ENCODE results near the gene TBC1D22A. TPM values are rescaled to one million over a fixed set of nuclear protein-coding genes. Genes with fewer than 3 reads are reported as not detected.

Gene TBC1D22A
- polyA plus RNA-seq, 1 of the 3 experiments (the other 2 are of a cell fraction), result 16.5 TPM

DNA sequence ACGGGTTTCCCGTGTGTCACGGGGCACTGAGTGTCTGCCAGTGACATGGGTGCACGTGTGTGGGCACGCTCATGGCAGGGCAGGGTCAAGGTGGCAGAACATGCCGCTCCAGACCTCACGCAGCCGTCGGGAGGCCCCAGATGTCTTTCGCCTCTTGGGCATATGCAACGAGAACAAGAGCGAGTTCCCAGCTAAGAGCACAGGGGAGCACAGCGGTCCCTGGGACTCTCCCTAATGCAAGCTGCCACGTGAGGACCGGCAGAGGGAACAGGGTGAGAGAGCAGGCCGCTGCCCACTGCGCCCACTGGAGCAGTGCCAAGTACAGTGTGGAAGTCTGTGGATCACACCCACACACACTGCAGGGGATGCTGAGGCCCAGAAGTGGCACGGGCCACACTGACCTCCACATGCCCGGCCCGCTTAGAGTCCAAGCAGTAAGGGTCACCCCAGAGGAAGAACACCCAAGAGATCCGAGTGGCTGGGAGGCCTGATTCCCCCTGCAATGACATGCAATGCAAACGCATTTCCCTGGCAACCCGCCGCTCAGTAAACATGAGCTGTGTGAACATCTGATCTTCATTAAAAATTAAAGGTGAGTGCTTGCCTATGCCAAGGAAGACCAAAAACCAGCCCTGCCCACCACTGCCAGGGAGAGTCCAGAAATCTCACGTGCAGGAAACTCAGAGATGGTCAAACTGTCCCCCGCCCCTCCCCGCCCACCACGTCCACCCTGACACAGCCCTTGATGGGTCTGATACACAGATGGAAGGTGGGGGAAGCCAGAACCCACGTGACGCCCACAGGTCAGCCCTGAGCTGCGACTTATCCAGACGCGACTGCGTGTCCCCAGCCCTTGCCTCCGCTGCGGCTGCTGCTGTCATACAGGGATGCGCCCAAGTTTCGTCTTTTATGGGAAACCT, 36.1 kb upstream of the TBC1D22A start:
- no peaks in the 10 kb centered on the region for H3K27me3 ChIP-seq (ENCODE audit: insufficient read depth)
- no peak overlapping the region for H2AFZ ChIP-seq (ENCODE audit: low read depth)
- peaks cover 90% of the 10 kb centered on the region for H4K20me1 ChIP-seq (ENCODE audit: insufficient read depth)
- ChIA-PET POLR2A (interaction anchor here (0.7 kb wide), 1 partner anchor 163 kb away, joined by 3 read pairs; no protein-coding TSS in a partner anchor), CTCF (interaction anchor here (1.2 to 2.2 kb wide), 4 partner anchors 33 to 163 kb away, joined by 4 to 12 read pairs (median 5); no protein-coding TSS in a partner anchor)
- H3K4me2 ChIP-seq, result no peak overlapping the region
- 85% methylated on average over 29 of the region's 38 CpGs for WGBS (ENCODE audit: low lambda C conversion rate)
- H3K36me3 ChIP-seq (replicated peaks in 1 of 2; ENCODE audit: control insufficient read depth in 1 of 2, insufficient read depth in 2 of 2, low read length in 1 of 2), result no peaks in the 10 kb centered on the region
- H3K9me3 ChIP-seq, result no peaks in the 10 kb centered on the region
- H3K27ac ChIP-seq (ENCODE audit: low read depth in 2 of 2, low read length in 1 of 2), result peak overlapping the region in 1 of 2 experiments; percentile 59; a peak in 2 of 4 replicates
- TF ChIP-seq ELF1 (IDR thresholded peaks at IDR 0.05) (no peak), FOXJ3 (CRISPR knock-in tag; IDR thresholded peaks at IDR 0.05) (peak; percentile 41; the same call in 1 of the 2 replicates), TCF12 (IDR thresholded peaks at IDR 0.05) (no peak), EP300 (IDR thresholded peaks at IDR 0.05; ENCODE audit: borderline replicate concordance in 1 of 2, low read depth in 1 of 2, low read length in 1 of 2) (peak in 1 of 2 experiments; percentile 31; a peak in 1 of 4 replicates)
- no peaks in the 10 kb centered on the region for H3F3A ChIP-seq (replicated peaks; ENCODE audit: insufficient read depth)
- DNase-seq, result peak; percentile 76
- H3K79me2 ChIP-seq (ENCODE audit: insufficient read depth), result peaks cover 95% of the 10 kb centered on the region
- no peak overlapping the region for H3K4me3 ChIP-seq (ENCODE audit: low read depth in 2 of 2, low read length in 1 of 2)
- no peak overlapping the region for H3K9ac ChIP-seq
- peaks cover 0 to 51% of the 10 kb centered on the region in 2 experiments; a peak in 1 of 4 replicates for H3K4me1 ChIP-seq (ENCODE audit: control insufficient read depth in 1 of 2, insufficient read depth in 2 of 2, low read depth in 1 of 2, low read length in 1 of 2)
- no peaks in the 10 kb centered on the region for H3K9me2 ChIP-seq

DNA sequence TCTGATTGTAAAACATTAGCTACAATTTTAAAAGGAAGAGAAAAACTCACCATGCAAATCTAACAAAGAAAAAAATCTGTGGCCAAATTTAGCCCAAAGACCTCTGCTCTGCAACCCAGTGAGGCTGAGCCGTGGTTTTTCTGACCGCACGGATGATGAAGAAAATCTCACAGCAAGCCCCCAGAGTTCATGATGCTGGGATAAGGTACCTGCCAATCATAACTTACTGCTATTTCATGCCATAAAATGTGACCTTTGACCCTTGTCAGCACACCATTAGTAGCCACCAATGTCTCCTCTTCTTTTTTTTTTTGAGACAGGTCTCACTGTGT, 35.5 kb upstream of the TBC1D22A start:
- POLR2A ChIA-PET, result no interaction called here
- peaks cover 91% of the 10 kb centered on the region for H4K20me1 ChIP-seq (ENCODE audit: insufficient read depth)

More for the DNA sequence above, 35.5 kb upstream of the TBC1D22A start:
- H3F3A ChIP-seq (replicated peaks; ENCODE audit: insufficient read depth), result no peaks in the 10 kb centered on the region
- no peak overlapping the region for H3K4me3 ChIP-seq (ENCODE audit: low read depth in 2 of 2, low read length in 1 of 2)
- H3K4me1 ChIP-seq (ENCODE audit: control insufficient read depth in 1 of 2, insufficient read depth in 2 of 2, low read depth in 1 of 2, low read length in 1 of 2), result peaks cover 0 to 57% of the 10 kb centered on the region in 2 experiments; a peak in 1 of 4 replicates
- DNase-seq, result no peak
- H3K9me3 ChIP-seq, result no peaks in the 10 kb centered on the region
- H3K36me3 ChIP-seq (replicated peaks in 1 of 2; ENCODE audit: control insufficient read depth in 1 of 2, insufficient read depth in 2 of 2, low read length in 1 of 2), result peaks cover 0 to 6% of the 10 kb centered on the region in 2 experiments
- H3K4me2 ChIP-seq, result no peak overlapping the region
- CTCF ChIA-PET, result interaction anchor here (1.2 to 2.2 kb wide), 4 partner anchors 33 to 163 kb away, joined by 4 to 12 read pairs (median 5); no protein-coding TSS in a partner anchor
- H2AFZ ChIP-seq (ENCODE audit: low read depth), result no peak overlapping the region
- H3K79me2 ChIP-seq (ENCODE audit: insufficient read depth), result peaks cover 100% of the 10 kb centered on the region
- TF ChIP-seq GABPA (IDR thresholded peaks at IDR 0.05; ENCODE audit: low read depth) (no peak), TEAD4 (IDR thresholded peaks at IDR 0.05; ENCODE audit: borderline replicate concordance, insufficient read depth) (no peak), EP300 (IDR thresholded peaks at IDR 0.05; ENCODE audit: borderline replicate concordance in 1 of 2, low read depth in 1 of 2, low read length in 1 of 2) (no peak), NRF1 (IDR thresholded peaks at IDR 0.05; ENCODE audit: low read depth, low read length) (no peak), SMC3 (IDR thresholded peaks at IDR 0.05; ENCODE audit: low read depth, low read length) (no peak), EZH2phosphoT487 (IDR thresholded peaks at IDR 0.05; ENCODE audit: borderline replicate concordance, low read depth) (no peak), FOXM1 (IDR thresholded peaks at IDR 0.05; ENCODE audit: low read depth) (no peak), TCF12 (IDR thresholded peaks at IDR 0.05) (no peak), TAF1 (IDR thresholded peaks at IDR 0.05; ENCODE audit: borderline replicate concordance, low read depth, low read length) (no peak), POLR2AphosphoS5 (IDR thresholded peaks at IDR 0.05; ENCODE audit: low read depth, low read length) (no peak)
- TF ChIP-seq, protein P1, sequence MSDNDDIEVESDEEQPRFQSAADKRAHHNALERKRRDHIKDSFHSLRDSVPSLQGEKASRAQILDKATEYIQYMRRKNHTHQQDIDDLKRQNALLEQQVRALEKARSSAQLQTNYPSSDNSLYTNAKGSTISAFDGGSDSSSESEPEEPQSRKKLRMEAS (IDR thresholded peaks at IDR 0.05; ENCODE audit: low read depth), result no peak
- peak overlapping the region in 1 of 2 experiments; percentile 59; a peak in 2 of 4 replicates for H3K27ac ChIP-seq (ENCODE audit: low read depth in 2 of 2, low read length in 1 of 2)
- no peaks in the 10 kb centered on the region for H3K9me2 ChIP-seq
- WGBS (ENCODE audit: low lambda C conversion rate), result 87% methylated on average over 3 of the region's 3 CpGs
- H3K9ac ChIP-seq, result no peak overlapping the region
- no peaks in the 10 kb centered on the region for H3K27me3 ChIP-seq (ENCODE audit: insufficient read depth)
